Neuronal stem cell (in vitro differentiated cells): Measurements from ENCODE around the gene SRGAP2C.
"Not testable (repeated sequence)": the region's sequence is repeated elsewhere in the genome, so short reads cannot be mapped to it uniquely, and the experiment has no call there.

Source experiments
- DNase-seq: peaks from one replicate; pipeline ENCODE4 v3.0.0-alpha.2; 2013; ENCODE audit warnings: low spot score
- H2AFZ ChIP-seq: one replicate; pipeline ENCODE4 v1.6.1; 2013; ENCODE audit warnings: mild to moderate bottlenecking, low read length, inconsistent platforms
- H2AK5ac ChIP-seq: 2 replicates; pipeline ENCODE4 v1.6.1; 2013; ENCODE audit warnings: low read depth, mild to moderate bottlenecking, inconsistent platforms, low read length, moderate library complexity, mixed read lengths
- H2BK120ac ChIP-seq: 2 replicates; pipeline ENCODE4 v1.6.1; 2013; ENCODE audit warnings: low read depth, mild to moderate bottlenecking, inconsistent platforms, low read length, moderate library complexity, mixed read lengths
- H2BK12ac ChIP-seq: one replicate; pipeline ENCODE4 v1.6.1; 2013; ENCODE audit warnings: low read length, inconsistent platforms
- H2BK15ac ChIP-seq: 2 replicates; pipeline ENCODE4 v1.6.1; 2013; ENCODE audit warnings: mild to moderate bottlenecking, low read length, inconsistent platforms, mixed read lengths
- H2BK5ac ChIP-seq: one replicate; pipeline ENCODE4 v1.6.1; 2013; ENCODE audit warnings: inconsistent platforms, mild to moderate bottlenecking, low read length, moderate library complexity
- H3K14ac ChIP-seq: one replicate; pipeline ENCODE4 v1.6.1; 2013; ENCODE audit warnings: low read length, inconsistent platforms
- H3K18ac ChIP-seq: 2 replicates; pipeline ENCODE4 v1.6.1; 2013; ENCODE audit warnings: low read length, inconsistent platforms
- H3K23ac ChIP-seq: 2 replicates; pipeline ENCODE4 v1.6.1; 2013; ENCODE audit warnings: low read depth, mild to moderate bottlenecking, mixed read lengths, low read length, inconsistent platforms; ENCODE audit not compliant: poor library complexity
- H3K27ac ChIP-seq: replicated peaks from 3 replicates; pipeline ENCODE4 v1.5.1; 2013; ENCODE audit warnings: low read length, inconsistent platforms
- H3K27me3 ChIP-seq, 3 experiments: 2 replicates each; pipeline ENCODE4 v1.6.1; 2013; ENCODE audit warnings: low read length in 3 of 3, mild to moderate bottlenecking in 2 of 3, inconsistent platforms in 1 of 3, low read depth in 1 of 3, mixed read lengths in 1 of 3, moderate library complexity in 1 of 3; ENCODE audit not compliant: control insufficient read depth in 3 of 3, insufficient read depth in 3 of 3
- H3K36me3 ChIP-seq, 2 donors: replicated peaks in 1 of 2; 2 replicates each; pipeline ENCODE4 v1.6.1; 2013; ENCODE audit warnings: low read length in 2 of 2; ENCODE audit not compliant: control insufficient read depth in 2 of 2, insufficient read depth in 2 of 2
- H3K4ac ChIP-seq: 2 replicates; pipeline ENCODE4 v1.6.1; 2013; ENCODE audit warnings: inconsistent platforms, mild to moderate bottlenecking, low read length, moderate library complexity
- H3K4me1 ChIP-seq, 2 donors: 1 replicate in 1 of 2; 2 replicates in 1 of 2; pipeline ENCODE4 v1.6.1; 2013; ENCODE audit warnings: low read length in 2 of 2, low read depth in 1 of 2; ENCODE audit not compliant: control insufficient read depth in 2 of 2, insufficient read depth in 1 of 2
- H3K4me2 ChIP-seq: one replicate; pipeline ENCODE4 v1.6.1; 2013; ENCODE audit warnings: mild to moderate bottlenecking, low read length, inconsistent platforms; ENCODE audit not compliant: insufficient read depth, poor library complexity, severe bottlenecking
- H3K4me3 ChIP-seq, 2 donors: 2 replicates each; pipeline ENCODE4 v1.5.1; 2013; ENCODE audit warnings: low read length in 2 of 2, mild to moderate bottlenecking in 2 of 2, inconsistent platforms in 1 of 2, moderate library complexity in 1 of 2
- H3K79me1 ChIP-seq: one replicate; pipeline ENCODE4 v1.6.1; 2013; ENCODE audit warnings: low read depth, mild to moderate bottlenecking, inconsistent platforms, low read length, moderate library complexity
- H3K9ac ChIP-seq: one replicate; pipeline ENCODE4 v1.6.1; 2013; ENCODE audit warnings: mild to moderate bottlenecking, low read depth, low read length, inconsistent platforms; ENCODE audit not compliant: poor library complexity
- H3K9me3 ChIP-seq, 2 donors: replicated peaks in 1 of 2; 2 replicates each; pipeline versions ENCODE3 to v1.6.1; 2013; ENCODE audit warnings: low read length in 2 of 2, mild to moderate bottlenecking in 2 of 2, inconsistent platforms in 1 of 2, low read depth in 1 of 2, mixed read lengths in 1 of 2, moderate library complexity in 1 of 2; ENCODE audit not compliant: control insufficient read depth in 2 of 2, insufficient read depth in 1 of 2
- H4K8ac ChIP-seq: one replicate; pipeline ENCODE4 v1.6.1; 2013; ENCODE audit warnings: low read depth, mild to moderate bottlenecking, inconsistent platforms, low read length, moderate library complexity
- H4K91ac ChIP-seq: one replicate; pipeline ENCODE4 v1.6.1; 2013; ENCODE audit warnings: low read length, low read depth, mild to moderate bottlenecking, inconsistent platforms; ENCODE audit not compliant: poor library complexity
- WGBS, 2 donors: extraction: QIAGEN DNeasy Blood & Tissue Kit; methylation state at CpG; one replicate each; pipeline ENCODE4 v1.1.7; 2013; ENCODE audit warnings: missing lambda C conversion rate in 2 of 2, mixed read lengths in 1 of 2; ENCODE audit not compliant: insufficient read length in 2 of 2, insufficient replicate concordance in 1 of 2; ENCODE audit errors: extremely low coverage in 2 of 2; 5-methylcytosine and 5-hydroxymethylcytosine counted together

SRGAP2C gene

DNA sequence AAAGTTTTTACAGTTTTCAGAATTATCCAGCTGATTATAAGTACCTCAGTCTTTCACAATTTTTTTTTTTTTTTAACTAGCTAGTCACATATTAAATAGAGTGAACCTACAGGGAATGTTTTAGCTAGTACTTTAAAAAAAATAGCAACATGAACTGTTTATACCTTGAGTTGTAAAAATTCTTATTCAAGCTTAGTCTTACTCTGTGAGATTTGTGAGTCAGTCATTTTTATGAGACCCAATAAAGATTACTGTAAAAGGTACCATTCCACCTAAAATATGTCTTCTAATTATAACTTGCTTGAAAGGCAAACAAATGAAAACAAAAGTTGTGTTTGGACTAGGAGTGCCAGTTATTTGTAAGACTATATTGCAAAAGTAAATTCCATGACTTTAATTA lies 6.6 kb upstream of the SRGAP2C start:
- not testable (repeated sequence) for H3K36me3 ChIP-seq, H4K8ac ChIP-seq, H3K4me2 ChIP-seq, H2BK5ac ChIP-seq, H3K9ac ChIP-seq, H2AFZ ChIP-seq, H3K9me3 ChIP-seq, H2BK120ac ChIP-seq, H2AK5ac ChIP-seq, H3K18ac ChIP-seq, H4K91ac ChIP-seq, H3K79me1 ChIP-seq, H2BK15ac ChIP-seq, H3K4ac ChIP-seq, H2BK12ac ChIP-seq, H3K4me3 ChIP-seq, H3K4me1 ChIP-seq, H3K27me3 ChIP-seq, H3K27ac ChIP-seq, H3K14ac ChIP-seq, H3K23ac ChIP-seq, DNase-seq

DNA sequence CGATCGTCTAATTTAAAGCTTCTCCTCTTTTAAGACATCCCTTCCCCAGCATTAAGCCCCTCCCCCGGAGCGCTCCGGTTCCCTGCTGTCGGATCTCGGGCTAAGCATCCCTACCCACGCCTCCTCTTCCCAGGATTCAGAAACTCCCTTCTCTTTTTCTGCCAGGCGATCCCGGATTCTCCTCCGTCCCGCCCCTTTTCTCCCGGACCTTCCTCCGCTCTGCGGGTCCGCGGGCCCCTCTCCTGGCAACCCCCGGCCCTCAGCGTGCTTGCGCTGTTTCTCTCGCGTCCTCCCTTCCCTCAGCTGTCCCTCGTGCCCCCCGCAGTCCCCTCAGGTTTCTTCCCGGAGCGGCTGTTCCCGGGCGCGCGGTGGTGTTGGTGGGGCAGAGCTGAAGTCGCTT lies 908 bp upstream of the SRGAP2C start:
- Histone ChIP-seq H3K4me3 (peak overlapping the region; percentile 45 to 75), H2AFZ (peak overlapping the region; percentile 45), H3K4me2 (peak overlapping the region; percentile 25)
- not testable (repeated sequence) for H2AK5ac ChIP-seq, H4K8ac ChIP-seq, H3K4me1 ChIP-seq, H3K14ac ChIP-seq, H2BK12ac ChIP-seq, H3K9ac ChIP-seq, H4K91ac ChIP-seq, H2BK5ac ChIP-seq, H3K27ac ChIP-seq, H3K27me3 ChIP-seq, H2BK120ac ChIP-seq, H3K23ac ChIP-seq, H3K4ac ChIP-seq, H3K36me3 ChIP-seq, H3K18ac ChIP-seq, H2BK15ac ChIP-seq, H3K79me1 ChIP-seq, H3K9me3 ChIP-seq
- DNase-seq, result peak; percentile 1
- no CpG with 5 or more reads among the region's 31 CpGs for WGBS, 2 donors

DNA sequence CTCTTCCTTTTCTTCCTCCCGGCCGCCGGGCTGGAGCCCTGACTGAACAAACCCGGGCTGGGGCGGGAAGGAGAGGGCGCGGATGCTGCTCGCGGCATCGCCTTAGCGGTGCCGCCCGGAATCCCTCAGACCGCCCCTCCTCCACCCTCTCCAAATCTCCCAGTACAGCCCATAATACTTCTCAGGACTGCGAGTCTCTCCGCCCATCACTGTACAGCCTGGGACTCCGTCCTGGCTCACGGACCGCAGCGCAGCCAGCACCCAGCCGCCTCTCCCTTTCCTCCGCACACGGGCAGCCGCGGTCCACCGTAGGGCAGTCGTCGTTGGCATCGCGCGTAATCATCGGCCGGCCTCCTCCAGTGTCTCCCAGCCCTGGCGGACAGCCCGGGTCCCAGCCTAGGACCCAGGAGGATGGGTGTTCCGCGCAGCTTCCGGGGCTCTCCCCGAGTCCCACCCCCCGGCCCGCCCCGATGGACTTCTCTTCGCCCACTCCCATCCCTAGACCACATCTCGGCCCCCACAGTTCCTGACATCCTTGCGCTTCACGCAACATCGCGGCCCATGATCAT lies 449 bp downstream of the SRGAP2C start:
- H3K27ac ChIP-seq, H3K4me3 ChIP-seq, H3K36me3 ChIP-seq, H3K18ac ChIP-seq, H4K8ac ChIP-seq, DNase-seq, H2BK120ac ChIP-seq, H3K79me1 ChIP-seq, H4K91ac ChIP-seq, H3K27me3 ChIP-seq, H3K9ac ChIP-seq, H3K23ac ChIP-seq, H2BK15ac ChIP-seq, H3K9me3 ChIP-seq, H3K4me1 ChIP-seq, H2BK12ac ChIP-seq, H2AFZ ChIP-seq, H3K4me2 ChIP-seq, H2AK5ac ChIP-seq, H3K14ac ChIP-seq, H2BK5ac ChIP-seq, H3K4ac ChIP-seq: not testable (repeated sequence)
- WGBS, 2 donors, result no CpG with 5 or more reads among the region's 48 CpGs

DNA sequence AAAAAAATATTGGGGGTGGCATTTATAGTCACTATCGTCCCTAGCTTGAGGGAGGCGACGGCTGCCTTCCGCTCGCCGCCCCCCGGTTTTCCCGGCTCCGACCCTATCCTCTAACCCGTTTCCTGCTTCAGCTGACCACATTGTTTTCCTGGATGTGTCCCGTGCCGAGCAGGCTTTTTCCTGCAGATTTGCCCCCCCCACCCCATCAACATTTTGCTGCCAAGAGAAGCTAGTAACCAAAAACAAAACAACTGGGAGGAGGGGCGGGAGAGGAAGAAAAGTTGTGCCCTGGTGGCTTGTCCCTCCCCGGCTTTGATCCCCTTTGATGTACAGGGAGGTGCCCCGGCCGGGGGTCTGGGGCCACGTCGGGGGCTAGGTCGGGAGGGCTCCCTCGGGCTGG lies 1.4 kb downstream of the SRGAP2C start:
- H3K9me3 ChIP-seq, H3K18ac ChIP-seq, H3K79me1 ChIP-seq, H2AK5ac ChIP-seq, H2BK12ac ChIP-seq, H4K8ac ChIP-seq, H3K27ac ChIP-seq, H3K4me2 ChIP-seq, H3K4me1 ChIP-seq, H3K14ac ChIP-seq, H3K23ac ChIP-seq, H2AFZ ChIP-seq, H3K9ac ChIP-seq, H3K27me3 ChIP-seq, H2BK5ac ChIP-seq, H2BK120ac ChIP-seq, H4K91ac ChIP-seq, H3K4me3 ChIP-seq, DNase-seq, H3K4ac ChIP-seq, H3K36me3 ChIP-seq, H2BK15ac ChIP-seq: not testable (repeated sequence)
- WGBS, 2 donors, result no CpG with 5 or more reads among the region's 20 CpGs
